ENCODE data around the gene GABBR2.

Gene GABBR2

GRCh38 chr9:98332405-98332831, 376.3 kb downstream of the GABBR2 start:
- no peak for DNase-seq

- DNase-seq: no peak
Observed at GRCh38 chr9:98331536-98332259, 377.0 kb downstream of the GABBR2 start.

GRCh38 chr9:98330831-98331230, 377.9 kb downstream of the GABBR2 start:
- DNase-seq: no peak

- DNase-seq: no peak
Observed at GRCh38 chr9:98329904-98330303, 378.8 kb downstream of the GABBR2 start.

GRCh38 chr9:98329281-98329680, 379.5 kb downstream of the GABBR2 start:
- DNase-seq: no peak

- DNase-seq: no peak
Observed at GRCh38 chr9:98328770-98329169, 380.0 kb downstream of the GABBR2 start.

GRCh38 chr9:98328141-98328540, 380.6 kb downstream of the GABBR2 start:
- no peak for DNase-seq

- DNase-seq: no peak
Observed at GRCh38 chr9:98327249-98327561, 381.5 kb downstream of the GABBR2 start.

DNA sequence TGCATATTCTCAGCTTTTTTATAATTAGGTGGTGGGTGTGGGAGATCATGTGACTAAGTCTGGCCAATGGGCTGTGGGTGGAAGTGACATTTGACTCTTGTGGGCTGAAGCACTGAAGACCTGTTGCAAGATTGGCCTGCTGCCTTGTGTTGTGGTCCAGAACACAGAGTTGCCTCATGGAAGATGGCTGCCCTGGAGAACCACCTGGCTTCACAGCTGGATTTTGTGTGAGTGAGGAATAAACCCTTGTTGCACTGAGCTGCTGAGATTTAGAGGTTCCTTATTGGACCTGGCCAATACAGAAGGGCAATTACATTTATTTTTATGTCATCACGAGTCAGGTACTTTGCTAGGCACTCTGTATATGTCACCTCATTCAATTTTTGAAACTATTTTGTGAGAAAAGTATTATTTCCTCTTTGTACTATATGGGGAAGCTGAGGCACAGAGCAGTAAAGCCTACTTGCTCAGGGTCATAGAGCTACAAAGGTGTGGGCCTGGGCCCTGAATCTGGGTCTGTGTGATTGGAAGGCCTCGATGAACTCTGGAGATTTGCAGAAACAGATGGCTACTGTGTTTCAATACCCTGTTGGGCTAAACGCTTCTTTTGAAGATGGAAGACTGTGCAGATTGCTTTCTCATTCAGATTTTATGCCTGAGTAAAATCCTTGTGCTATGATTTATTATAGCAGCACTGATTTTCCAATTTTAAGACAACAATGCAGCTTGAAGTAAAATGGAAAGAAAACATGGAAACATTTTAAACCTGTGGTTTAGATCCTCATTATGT, 382.1 kb downstream of the GABBR2 start:
- DNase-seq: no peak

- DNase-seq: no peak
Observed at GRCh38 chr9:98324801-98325200, 383.9 kb downstream of the GABBR2 start.

DNA sequence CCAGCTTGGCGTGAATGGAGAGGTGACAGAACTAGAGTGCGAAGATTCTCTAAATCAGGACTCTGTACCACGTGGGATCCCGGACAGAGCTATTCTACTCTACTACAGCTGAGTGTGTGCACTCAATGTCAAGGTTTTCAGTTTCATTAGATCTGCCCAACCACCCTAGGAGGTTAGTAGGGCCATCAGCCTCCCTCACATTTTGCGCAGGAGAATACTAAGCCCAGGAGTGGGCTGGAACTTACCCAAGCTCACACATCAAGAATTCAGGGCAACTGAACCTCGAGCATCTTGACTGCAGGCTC, 385.0 kb downstream of the GABBR2 start:
- DNase-seq: no peak

DNA sequence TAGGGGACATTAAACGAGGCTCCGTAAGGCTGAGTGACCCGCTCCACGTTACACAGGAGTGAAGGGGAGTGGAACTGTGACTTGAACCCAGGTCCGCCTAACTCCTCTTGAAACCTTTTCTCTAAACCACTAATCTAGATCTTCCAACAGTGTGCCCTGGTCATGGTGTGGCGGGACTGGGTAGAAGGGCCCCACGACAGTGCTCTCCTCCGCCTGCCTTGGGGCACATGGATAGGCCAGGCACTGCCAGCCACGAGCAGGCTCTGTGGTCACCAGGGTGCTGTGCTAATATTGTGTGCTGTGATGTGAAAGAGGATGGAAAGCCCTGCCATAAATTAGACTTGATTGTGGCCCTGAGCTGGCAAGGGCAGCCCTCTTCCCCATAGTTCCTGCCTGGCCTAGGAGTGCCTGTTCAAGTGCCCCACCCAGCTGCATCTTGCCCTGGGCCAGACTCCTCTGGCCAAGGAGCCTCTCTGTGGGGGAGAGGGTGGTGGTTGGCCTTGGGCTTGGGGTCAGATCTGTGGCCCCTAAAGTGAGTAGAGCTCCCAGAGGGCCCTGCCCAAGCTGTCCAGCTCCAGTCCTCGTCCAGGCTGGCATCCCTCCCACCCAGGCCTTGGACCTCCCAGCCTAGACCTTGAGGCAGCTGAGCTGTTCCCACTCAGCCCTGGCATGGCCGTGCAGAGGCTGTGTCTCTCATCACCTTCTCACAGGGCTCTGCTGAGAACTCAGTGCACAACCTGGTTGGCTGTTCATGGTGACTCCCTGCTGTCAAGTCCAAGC, 385.5 kb downstream of the GABBR2 start:
- no peak for DNase-seq

DNA sequence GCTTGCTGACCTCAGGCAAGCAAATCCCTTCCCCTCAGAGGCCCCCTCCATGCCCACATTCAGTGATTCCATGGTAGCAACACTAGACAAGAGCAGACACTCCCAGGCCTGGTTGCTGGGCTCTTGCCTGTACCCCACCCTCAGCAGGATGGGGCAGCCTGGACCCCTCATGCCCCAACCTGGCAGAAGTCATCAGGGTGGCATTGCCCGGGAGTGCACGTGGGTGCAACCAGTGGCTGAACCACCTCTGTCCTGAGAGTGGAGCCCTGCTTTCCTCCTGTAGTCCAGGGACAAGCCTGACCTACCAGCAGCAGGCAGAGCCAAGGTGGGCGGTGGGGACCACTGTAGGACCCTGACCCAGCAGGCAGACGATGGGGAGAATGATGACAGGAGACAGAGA, 387.5 kb downstream of the GABBR2 start:
- no peak for DNase-seq

GRCh38 chr9:98318834-98319478, 389.8 kb downstream of the GABBR2 start:
- no peak for DNase-seq

DNA sequence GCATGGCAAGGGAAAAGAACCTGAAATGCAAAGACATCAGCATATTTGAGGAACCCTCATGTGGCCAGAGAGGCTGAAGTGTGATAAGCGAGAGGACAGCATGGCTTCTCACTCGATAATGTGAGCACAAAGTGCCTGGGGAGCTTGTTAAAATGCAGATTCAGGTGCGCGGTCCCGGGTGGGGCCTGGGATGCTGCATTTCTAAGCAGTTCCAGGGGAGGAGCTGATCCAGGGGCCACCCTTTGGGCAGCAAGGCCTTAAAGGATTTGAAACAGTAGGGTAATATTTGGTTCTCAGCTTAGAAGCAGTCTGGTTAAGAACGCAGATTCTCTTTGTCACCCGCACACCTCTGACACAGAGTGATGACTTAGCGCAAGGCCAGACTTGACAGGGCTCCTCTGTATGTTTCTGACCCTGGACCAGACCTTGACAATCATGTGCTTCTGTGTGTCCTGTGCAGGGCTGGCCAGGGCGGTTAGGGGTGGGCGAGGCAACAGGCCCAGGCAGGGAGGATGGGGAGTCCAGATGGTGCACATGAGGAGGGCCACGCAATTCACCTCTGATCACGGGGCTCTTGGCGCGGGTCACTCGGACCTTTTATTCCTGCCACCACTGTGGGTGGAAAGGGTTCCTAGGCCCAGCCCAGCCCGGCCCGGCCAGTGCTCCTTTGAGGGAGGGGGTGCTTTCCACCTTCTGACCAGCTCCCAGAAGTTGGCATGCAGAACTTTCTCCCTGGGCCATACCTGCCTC, 390.5 kb downstream of the GABBR2 start:
- DNase-seq: no peak

- DNase-seq: no peak
Observed at GRCh38 chr9:98317134-98317857, 391.4 kb downstream of the GABBR2 start.

DNA sequence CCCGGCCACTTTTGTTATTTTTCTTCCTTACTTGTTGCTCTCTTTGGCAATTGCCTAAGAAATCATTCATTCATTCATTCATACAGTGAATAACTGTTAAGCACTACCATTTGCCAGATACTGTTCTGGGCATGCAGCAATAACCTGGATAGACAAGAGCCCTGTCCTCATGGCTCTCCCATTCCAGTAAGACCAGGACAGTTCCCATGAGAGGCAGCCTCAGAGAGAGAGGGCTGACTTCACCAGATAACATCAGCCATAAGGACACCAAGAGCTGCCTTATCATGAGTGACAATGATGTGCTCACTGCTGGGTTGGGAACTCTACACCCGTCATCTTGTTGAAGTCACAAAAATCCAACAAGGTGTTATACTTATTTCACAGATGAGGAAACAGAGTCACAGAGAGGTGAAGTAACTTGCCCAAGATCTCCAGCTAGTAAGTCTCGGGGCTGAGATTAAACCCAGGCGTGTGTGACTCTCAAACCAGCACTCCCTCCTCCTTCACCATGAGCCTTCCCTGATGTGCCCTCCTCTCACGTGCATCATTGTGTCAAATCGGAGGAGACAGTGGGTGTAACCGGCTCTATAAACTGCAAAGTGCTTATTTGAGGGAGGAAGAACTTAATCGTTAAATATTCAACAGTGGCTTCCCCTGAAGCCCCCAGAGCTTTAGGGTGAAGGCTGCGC, 392.1 kb downstream of the GABBR2 start:
- no peak for DNase-seq

DNA sequence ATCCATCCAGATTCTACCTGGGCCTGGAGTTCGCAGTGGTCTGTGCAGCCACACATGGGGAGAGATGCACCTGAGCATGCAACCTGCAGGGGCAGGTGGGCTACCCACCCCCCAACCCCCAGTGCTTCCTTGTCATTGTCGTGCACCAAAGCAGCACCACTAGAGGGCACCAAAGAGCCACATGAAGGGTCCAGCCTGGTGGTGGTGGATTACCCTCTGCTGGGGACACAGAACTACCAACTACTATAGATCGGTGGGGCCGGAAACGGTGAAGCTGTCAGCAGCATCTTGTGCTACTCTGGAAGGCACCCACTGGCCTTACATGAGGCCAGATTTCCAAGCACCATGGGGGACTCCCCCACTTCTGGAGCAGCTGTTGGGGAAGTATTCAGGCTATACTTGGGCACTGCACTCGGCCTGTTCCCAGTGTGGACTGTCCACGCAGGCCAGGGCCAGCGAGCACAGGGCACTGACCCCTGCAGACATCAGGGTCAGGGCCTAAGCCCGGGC, 393.1 kb downstream of the GABBR2 start:
- peak; percentile 22 to 26 for DNase-seq

DNA sequence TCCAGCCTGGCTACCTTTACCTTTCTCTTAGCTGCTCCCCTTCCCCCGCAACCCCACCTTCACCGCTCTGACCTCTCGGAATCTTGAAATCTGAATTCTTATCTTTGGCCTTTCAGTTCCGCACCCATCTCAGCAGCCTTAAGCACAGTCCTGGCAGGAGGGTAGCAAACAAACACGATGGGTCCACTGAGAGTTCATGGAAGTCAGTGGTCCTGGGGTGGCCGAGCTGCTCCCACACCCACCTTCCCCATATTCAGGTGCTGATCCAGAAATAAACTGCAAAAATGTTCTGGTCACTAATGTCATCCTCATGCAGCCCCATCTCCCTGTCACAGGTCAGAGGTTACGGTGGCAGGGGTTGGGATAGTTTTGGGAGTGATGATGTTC, 393.7 kb downstream of the GABBR2 start:
- DNase-seq: no peak

DNA sequence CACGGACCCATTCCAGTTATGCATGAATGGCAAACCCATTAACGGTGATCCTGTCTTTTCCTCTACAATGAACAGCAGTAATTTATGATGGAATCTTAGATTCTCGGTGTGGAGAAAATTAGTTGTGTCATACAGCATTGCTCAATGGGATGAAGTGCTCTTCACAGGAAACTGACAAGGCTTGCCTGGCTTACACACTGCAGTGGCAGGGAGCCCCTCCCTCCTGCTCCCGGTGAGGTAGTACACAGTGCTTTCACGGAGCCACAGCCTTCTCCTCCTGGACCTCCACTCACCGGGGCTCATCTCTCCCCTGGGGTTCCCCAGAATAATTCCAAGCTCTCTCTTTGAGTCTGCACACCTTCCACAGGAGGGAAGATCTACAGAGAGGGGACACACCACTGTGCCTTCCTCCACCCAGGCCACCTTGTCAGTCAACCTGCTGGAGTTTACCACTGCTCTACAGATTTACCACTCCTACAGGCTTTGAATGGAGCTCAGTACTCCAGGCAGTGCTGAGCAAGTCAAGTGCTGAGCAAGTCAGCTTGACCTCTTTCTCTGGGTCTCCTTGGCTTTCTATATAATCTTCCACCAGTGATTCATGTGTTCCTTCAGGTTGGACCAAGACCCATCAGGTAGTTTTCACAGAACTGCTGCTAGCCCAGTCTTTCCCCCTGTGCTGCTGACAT, 394.2 kb downstream of the GABBR2 start:
- peak; percentile 3 to 4 for DNase-seq

- no peak for DNase-seq
Observed at GRCh38 chr9:98312365-98312764, 396.4 kb downstream of the GABBR2 start.
